ENCODE data around the gene CORO6. TPM values are rescaled to one million over a fixed set of nuclear protein-coding genes. Genes with fewer than 3 reads are reported as not detected.

The CORO6 gene
- total RNA-seq, 2 experiments from 2014 or later, result 2.4 to 3.1 TPM

GRCh38 chr17:29616300-29617048 is 6.2 kb downstream of the CORO6 start:
- Mint-ChIP-seq H3K4me1 (peaks cover 46% of the 10 kb centered on the region), H3K27me3 (peaks cover 8% of the 10 kb centered on the region), H3K36me3 (ENCODE audit: low read depth) (no peaks in the 10 kb centered on the region), H3K9me3 (no peaks in the 10 kb centered on the region), H3K4me3 (peak overlapping the region; percentile 82), H3K27ac (peak overlapping the region; percentile 92)
- DNase-seq, result peak; percentile 18
- CTCF ChIA-PET, result interaction anchor here (0.5 to 7.8 kb wide), 49 partner anchors 8 to 850 kb away, joined by 3 to 116 read pairs (median 5); partner anchors contain the start of genes ABHD15, ANKRD13B, SSH2 and TP53I13
- POLR2A ChIA-PET, result interaction anchor here (0.6 to 1.1 kb wide), 5 partner anchors 24 to 313 kb away, joined by 3 to 5 read pairs (median 3); partner anchors contain the start of genes ANKRD13B and SSH2

GRCh38 chr17:29615492-29616299 is 7.0 kb downstream of the CORO6 start:
- H3K9me3 Mint-ChIP-seq, result no peaks in the 10 kb centered on the region
- no peaks in the 10 kb centered on the region for H3K36me3 Mint-ChIP-seq (ENCODE audit: low read depth)
- POLR2A ChIA-PET, result interaction anchor here (1.0 kb wide), 1 partner anchor 42 kb away, joined by 3 read pairs; no protein-coding TSS in a partner anchor
- CTCF ChIA-PET, result interaction anchor here (0.5 to 7.8 kb wide), 21 partner anchors 9 to 850 kb away, joined by 3 to 116 read pairs (median 4); partner anchors contain the start of gene ANKRD13B
- peaks cover 8% of the 10 kb centered on the region for H3K27me3 Mint-ChIP-seq
- peaks cover 45% of the 10 kb centered on the region for H3K4me1 Mint-ChIP-seq
- DNase-seq, result peak; percentile 87
- peak overlapping the region; percentile 82 for H3K4me3 Mint-ChIP-seq
- H3K27ac Mint-ChIP-seq, result peak overlapping the region; percentile 99

DNA sequence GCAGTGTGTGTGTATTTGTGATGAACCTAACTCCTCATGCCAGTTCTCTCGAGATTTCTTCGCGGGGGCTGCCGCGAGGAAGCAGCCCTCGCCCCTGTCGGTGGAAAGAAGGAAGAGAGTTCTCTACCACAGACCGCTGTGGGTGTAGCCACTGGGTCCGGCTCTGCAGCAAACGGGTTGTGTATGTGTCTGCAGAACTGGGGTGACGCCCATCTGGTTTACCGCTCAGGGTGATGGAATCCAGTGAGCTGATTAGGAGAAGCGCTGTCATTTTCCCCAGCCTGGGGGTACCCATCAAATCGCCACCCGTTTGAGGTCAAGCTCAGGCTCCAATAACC is 7.7 kb downstream of the CORO6 start:
- ChIA-PET POLR2A (interaction anchor here (1.0 kb wide), 1 partner anchor 41 kb away, joined by 3 read pairs; no protein-coding TSS in a partner anchor), CTCF (interaction anchor here (0.6 to 7.8 kb wide), 15 partner anchors 9 to 466 kb away, joined by 3 to 116 read pairs (median 4); partner anchors contain the start of gene ANKRD13B)
- Mint-ChIP-seq H3K36me3 (ENCODE audit: low read depth) (no peaks in the 10 kb centered on the region), H3K9me3 (no peaks in the 10 kb centered on the region), H3K27ac (peak overlapping the region; percentile 99), H3K4me3 (peak overlapping the region; percentile 82), H3K27me3 (peaks cover 8% of the 10 kb centered on the region), H3K4me1 (peaks cover 45% of the 10 kb centered on the region)
- DNase-seq, result peak; percentile 90

DNA sequence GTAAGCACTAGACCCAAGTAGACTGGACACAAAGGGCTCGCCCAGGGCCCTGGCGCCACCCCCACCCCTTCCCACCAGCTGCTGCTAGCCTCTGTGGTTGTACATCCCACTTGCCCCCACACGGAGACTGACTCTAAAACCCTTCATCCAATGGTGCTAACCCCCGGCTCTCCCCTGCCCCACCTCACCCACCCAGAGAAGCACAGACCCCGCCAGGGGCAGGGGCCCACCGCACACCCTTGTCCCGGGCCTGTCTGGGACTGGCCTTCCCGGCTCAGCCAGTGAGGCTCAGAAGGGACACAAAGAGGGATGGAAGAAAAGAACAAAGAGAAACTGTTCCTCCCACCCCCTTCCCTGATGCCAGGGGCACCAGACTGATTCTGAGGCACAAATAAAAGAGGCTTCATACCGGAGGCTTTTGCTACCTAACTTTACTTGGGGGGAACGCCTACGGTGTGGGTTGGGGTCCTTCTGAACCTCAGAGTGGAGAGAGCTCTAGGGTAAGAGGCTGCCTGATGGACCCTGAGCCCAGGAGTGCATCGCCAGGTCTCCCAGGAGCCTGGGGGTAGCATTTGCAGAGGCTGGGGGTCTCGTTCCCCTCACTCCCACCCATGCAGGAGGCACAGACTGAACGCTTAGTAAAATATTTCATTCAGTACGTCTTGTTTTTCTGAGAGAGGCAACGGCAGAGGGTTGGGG is 8.2 kb downstream of the CORO6 start:
- no peak for DNase-seq
- peak overlapping the region; percentile 99 for H3K27ac Mint-ChIP-seq
- ChIA-PET CTCF (interaction anchor here (0.6 to 7.8 kb wide), 13 partner anchors 8 to 244 kb away, joined by 3 to 116 read pairs (median 9); partner anchors contain the start of genes ANKRD13B and CORO6), POLR2A (no interaction called here)
- no peaks in the 10 kb centered on the region for H3K9me3 Mint-ChIP-seq
- peaks cover 45% of the 10 kb centered on the region for H3K4me1 Mint-ChIP-seq
- no peaks in the 10 kb centered on the region for H3K36me3 Mint-ChIP-seq (ENCODE audit: low read depth)
- peak overlapping the region; percentile 82 for H3K4me3 Mint-ChIP-seq
- H3K27me3 Mint-ChIP-seq, result peaks cover 8% of the 10 kb centered on the region

DNA sequence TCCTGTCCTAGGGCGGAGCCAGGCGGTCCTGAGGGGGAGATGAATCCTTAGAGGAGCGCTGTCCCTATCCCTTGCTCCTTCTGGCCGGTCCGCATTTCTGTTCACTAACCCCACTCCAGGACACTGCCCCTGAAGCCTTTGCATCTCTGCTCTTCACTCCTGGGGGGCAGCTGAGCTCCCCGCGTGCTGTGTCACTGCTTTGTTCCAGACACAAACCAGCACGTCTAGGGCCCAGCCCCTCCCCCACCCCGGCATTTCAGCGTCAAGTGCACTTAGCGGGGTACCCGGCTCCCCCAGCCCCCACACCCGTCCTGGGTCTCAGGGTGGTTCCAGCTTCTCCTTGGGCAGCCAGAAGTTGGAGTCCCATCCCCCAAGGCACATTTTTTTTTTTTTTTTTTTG is 8.9 kb downstream of the CORO6 start:
- POLR2A ChIA-PET, result no interaction called here
- Mint-ChIP-seq H3K4me1 (peaks cover 45% of the 10 kb centered on the region), H3K36me3 (ENCODE audit: low read depth) (no peaks in the 10 kb centered on the region), H3K27me3 (peaks cover 8% of the 10 kb centered on the region), H3K27ac (peak overlapping the region; percentile 84), H3K9me3 (no peaks in the 10 kb centered on the region), H3K4me3 (peak overlapping the region; percentile 45)
- CTCF ChIA-PET, result interaction anchor here (0.6 to 7.8 kb wide), 17 partner anchors 9 to 316 kb away, joined by 3 to 116 read pairs (median 4); partner anchors contain the start of genes ANKRD13B and CORO6
- DNase-seq, result no peak

DNA sequence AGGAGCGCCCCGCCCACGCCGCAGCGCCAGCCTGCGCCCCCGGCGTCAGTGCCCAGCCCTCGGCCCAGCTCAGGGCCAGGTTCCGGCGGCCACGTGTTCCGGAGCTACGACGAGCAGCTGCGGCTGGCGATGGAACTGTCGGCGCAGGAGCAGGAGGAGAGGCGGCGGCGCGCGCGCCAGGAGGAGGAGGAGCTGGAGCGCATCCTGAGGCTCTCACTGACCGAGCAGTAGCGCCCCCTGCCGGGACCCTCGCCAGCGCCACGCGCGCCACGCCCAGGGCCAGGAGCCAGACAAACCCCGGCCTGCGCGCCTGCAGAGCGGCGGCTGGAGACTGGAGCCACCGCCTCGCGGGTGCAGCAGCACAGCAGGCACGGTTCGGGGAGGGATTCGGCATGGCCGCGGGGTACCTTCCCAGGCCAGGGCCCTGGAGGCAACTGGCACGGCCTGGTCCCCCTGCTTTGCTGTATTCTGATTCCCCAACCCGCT is 9.3 kb downstream of the CORO6 start:
- DNase-seq, result peak; percentile 93
- H3K27ac Mint-ChIP-seq, result peak overlapping the region; percentile 84
- H3K9me3 Mint-ChIP-seq, result no peaks in the 10 kb centered on the region
- no peaks in the 10 kb centered on the region for H3K36me3 Mint-ChIP-seq (ENCODE audit: low read depth)
- POLR2A ChIA-PET, result no interaction called here
- CTCF ChIA-PET, result interaction anchor here (0.6 to 7.8 kb wide), 22 partner anchors 9 to 316 kb away, joined by 3 to 116 read pairs (median 4); partner anchors contain the start of genes ANKRD13B and TP53I13
- H3K27me3 Mint-ChIP-seq, result peaks cover 8% of the 10 kb centered on the region
- H3K4me3 Mint-ChIP-seq, result peak overlapping the region; percentile 45
- peaks cover 44% of the 10 kb centered on the region for H3K4me1 Mint-ChIP-seq

DNA sequence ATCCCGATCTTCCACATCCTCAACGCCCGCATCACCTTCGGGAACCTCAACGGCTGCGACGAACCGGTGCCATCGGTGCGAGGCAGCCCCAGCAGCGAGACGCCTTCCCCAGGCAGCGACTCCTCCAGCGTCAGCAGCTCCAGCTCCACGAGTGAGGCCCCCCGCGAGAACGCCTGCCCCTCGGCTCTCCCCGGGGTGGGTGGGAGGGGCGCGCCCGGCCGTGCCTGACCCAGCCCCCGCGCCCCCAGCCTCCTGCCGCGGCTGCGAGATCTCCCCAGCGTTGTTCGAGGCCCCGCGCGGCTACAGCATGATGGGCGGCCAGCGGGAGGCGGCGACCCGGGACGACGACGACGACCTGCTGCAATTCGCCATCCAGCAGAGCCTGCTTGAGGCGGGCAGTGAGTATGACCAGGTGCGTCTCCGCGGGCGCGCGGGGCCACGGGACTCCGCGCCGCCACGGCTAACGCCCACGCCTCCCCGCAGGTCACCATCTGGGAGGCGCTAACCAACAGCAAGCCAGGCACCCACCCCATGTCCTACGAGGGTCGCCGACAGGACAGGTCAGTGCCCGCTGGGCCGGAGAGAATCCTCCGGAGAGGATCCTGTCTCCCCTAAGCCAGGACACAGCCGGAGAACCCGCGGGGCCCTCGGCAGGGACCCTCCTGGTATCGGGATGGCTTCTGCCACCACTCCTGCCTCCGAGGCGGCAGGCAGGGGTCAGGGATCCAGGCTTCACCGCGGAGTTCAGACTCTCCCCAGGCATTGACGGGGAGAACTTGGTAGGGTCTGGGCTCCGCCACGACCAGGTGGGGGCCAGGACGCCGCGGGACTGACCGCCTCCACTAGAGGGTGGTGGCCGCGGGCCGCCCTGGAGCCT is 10.1 kb downstream of the CORO6 start:
- no peak overlapping the region for H3K27ac Mint-ChIP-seq
- no peaks in the 10 kb centered on the region for H3K36me3 Mint-ChIP-seq (ENCODE audit: low read depth)
- H3K27me3 Mint-ChIP-seq, result peaks cover 8% of the 10 kb centered on the region
- H3K4me1 Mint-ChIP-seq, result peaks cover 41% of the 10 kb centered on the region
- CTCF ChIA-PET, result interaction anchor here (0.5 to 7.8 kb wide), 26 partner anchors 8 to 317 kb away, joined by 3 to 116 read pairs (median 4); partner anchors contain the start of genes ANKRD13B and TP53I13
- POLR2A ChIA-PET, result no interaction called here
- no peak overlapping the region for H3K4me3 Mint-ChIP-seq
- no peaks in the 10 kb centered on the region for H3K9me3 Mint-ChIP-seq
- DNase-seq, result no peak

- Mint-ChIP-seq H3K9me3 (no peaks in the 10 kb centered on the region), H3K4me1 (peaks cover 35% of the 10 kb centered on the region), H3K27ac (no peak overlapping the region), H3K36me3 (ENCODE audit: low read depth) (no peaks in the 10 kb centered on the region), H3K27me3 (peaks cover 8% of the 10 kb centered on the region), H3K4me3 (no peak overlapping the region)
- CTCF ChIA-PET, result interaction anchor here (0.5 to 4.8 kb wide), 4 partner anchors 10 to 158 kb away, joined by 3 to 29 read pairs (median 7); partner anchors contain the start of gene ANKRD13B
- no peak for DNase-seq
- POLR2A ChIA-PET, result no interaction called here
These were observed 10.7 kb downstream of the CORO6 start for GRCh38 chr17:29612094-29612403.

GRCh38 chr17:29611351-29612093 is 11.2 kb downstream of the CORO6 start:
- no peaks in the 10 kb centered on the region for H3K9me3 Mint-ChIP-seq
- POLR2A ChIA-PET, result no interaction called here
- H3K36me3 Mint-ChIP-seq (ENCODE audit: low read depth), result no peaks in the 10 kb centered on the region
- no peak overlapping the region for H3K4me3 Mint-ChIP-seq
- CTCF ChIA-PET, result interaction anchor here (0.5 to 4.8 kb wide), 4 partner anchors 10 to 157 kb away, joined by 3 to 29 read pairs (median 7); partner anchors contain the start of gene ANKRD13B
- no peak for DNase-seq
- H3K27ac Mint-ChIP-seq, result no peak overlapping the region
- H3K27me3 Mint-ChIP-seq, result peaks cover 6% of the 10 kb centered on the region
- peaks cover 30% of the 10 kb centered on the region for H3K4me1 Mint-ChIP-seq

- no peak overlapping the region for H3K27ac Mint-ChIP-seq
- H3K36me3 Mint-ChIP-seq (ENCODE audit: low read depth), result no peaks in the 10 kb centered on the region
- CTCF ChIA-PET, result interaction anchor here (2.1 to 4.8 kb wide), 3 partner anchors 9 to 19 kb away, joined by 7 to 29 read pairs (median 7); partner anchors contain the start of gene ANKRD13B
- H3K9me3 Mint-ChIP-seq, result no peaks in the 10 kb centered on the region
- H3K27me3 Mint-ChIP-seq, result no peaks in the 10 kb centered on the region
- H3K4me3 Mint-ChIP-seq, result no peak overlapping the region
- DNase-seq, result no peak
- POLR2A ChIA-PET, result no interaction called here
- peaks cover 19% of the 10 kb centered on the region for H3K4me1 Mint-ChIP-seq
These were observed 12.3 kb downstream of the CORO6 start for GRCh38 chr17:29610395-29610794.

DNA sequence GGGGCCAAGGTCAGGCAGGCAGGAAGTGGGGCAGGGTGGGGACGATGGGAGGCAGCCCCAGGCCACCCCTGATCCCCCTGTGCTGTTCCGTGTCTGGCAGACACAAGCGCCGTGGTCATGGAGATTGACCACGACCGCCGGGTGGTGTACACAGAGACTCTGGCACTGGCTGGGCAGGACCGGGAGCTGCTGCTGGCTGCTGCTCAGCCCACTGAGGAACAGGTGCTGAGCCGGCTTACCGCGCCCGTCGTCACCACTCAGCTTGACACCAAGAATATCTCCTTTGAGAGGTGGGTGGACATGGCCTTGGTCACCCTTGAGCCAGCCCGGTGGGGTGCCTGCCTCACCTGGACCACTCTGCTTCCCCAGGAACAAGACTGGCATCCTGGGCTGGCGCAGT is 13.7 kb downstream of the CORO6 start:
- no peak for DNase-seq
- Mint-ChIP-seq H3K4me3 (no peak overlapping the region), H3K27ac (no peak overlapping the region), H3K9me3 (no peaks in the 10 kb centered on the region), H3K36me3 (ENCODE audit: low read depth) (no peaks in the 10 kb centered on the region), H3K4me1 (peaks cover 5% of the 10 kb centered on the region), H3K27me3 (no peaks in the 10 kb centered on the region)
- ChIA-PET CTCF (interaction anchor here (1.2 to 4.8 kb wide), 4 partner anchors 8 to 17 kb away, joined by 5 to 29 read pairs (median 8); partner anchors contain the start of gene ANKRD13B), POLR2A (no interaction called here)

Data from activated CD4-positive, alpha-beta T cell treated with anti-CD3 and anti-CD28 coated beads, Interleukin-2, amount 10 ng/mL, durations not matched to agents 7 days and 5 days (primary cell).